Thyroid gland (tissue), 4 donors: ENCODE data around the gene ORC3.
"Not testable (repeated sequence)": the region's sequence is repeated elsewhere in the genome, so short reads cannot be mapped to it uniquely, and the experiment has no call there.

Experiments used
- CTCF ChIP-seq, 6 experiments: fragments of 200-600 bp in 3 of 6; fragments of 450-650 bp in 3 of 6; sonication (generic) in 3 of 6; IDR thresholded peaks; one replicate each; pipeline ENCODE4 v1.5.1; 2016 to 2019; ENCODE audit warnings: antibody characterized with exemption in 6 of 6, mild to moderate bottlenecking in 2 of 6, inconsistent platforms in 1 of 6, moderate library complexity in 1 of 6
- POLR2A ChIP-seq, 2 donors: fragments of 450-650 bp; IDR thresholded peaks; one replicate each; pipeline ENCODE4 v1.6.1; 2017; ENCODE audit warnings: antibody characterized with exemption in 2 of 2, mild to moderate bottlenecking in 2 of 2, moderate library complexity in 1 of 2

- not testable (repeated sequence) for TF ChIP-seq CTCF, POLR2A (IDR thresholded peaks at IDR 0.05)
Observed at GRCh38 chr6:87703039-87703438, 113.1 kb downstream of the ORC3 start.
